AG04450 (cell line): ENCODE measurements around the gene PITPNM1. TPM values are rescaled to one million over a fixed set of nuclear protein-coding genes. Genes with fewer than 3 reads are reported as not detected.
A peak's percentile ranks its signal among the peaks of the same experiment; 100 is the strongest.
"Not testable (repeated sequence)": the region's sequence is repeated elsewhere in the genome, so short reads cannot be mapped to it uniquely, and the experiment has no call there.

Experiments used
- CTCF ChIA-PET: fragments of 300-600, 350-600 bp; formaldehyde crosslinking; extraction: SDS; loops from one replicate; lab custom pipeline; 2022; ENCODE audit warnings: antibody characterized with exemption, inconsistent platforms; lab: Charles Lee
- POLR2A ChIA-PET: fragments of 350-600 bp; formaldehyde crosslinking; extraction: SDS; loops from one replicate; lab custom pipeline; 2021; ENCODE audit warnings: antibody characterized with exemption, inconsistent platforms; lab: Yijun Ruan, JAX
- DNase-seq: peaks from one replicate; pipeline ENCODE4 v3.0.0-alpha.2; 2011; ENCODE audit warnings: low read depth, low spot score
- H3K27ac ChIP-seq: one replicate; pipeline ENCODE4 v1.5.1; 2012; ENCODE audit warnings: low read depth, low read length, control low read depth
- H3K27me3 ChIP-seq: one replicate; pipeline ENCODE4 v1.6.0; 2012; ENCODE audit warnings: low read length; ENCODE audit not compliant: control insufficient read depth, insufficient read depth
- H3K4me3 ChIP-seq: 2 replicates; pipeline ENCODE4 v1.5.1; 2011; ENCODE audit warnings: mild to moderate bottlenecking, low read depth, low read length, control low read depth
- H3K9me3 ChIP-seq: 2 replicates; pipeline ENCODE4 v1.5.1; 2012; ENCODE audit warnings: low read length; ENCODE audit not compliant: control insufficient read depth, insufficient read depth
- CTCF ChIP-seq: IDR thresholded peaks from 2 replicates; pipeline ENCODE4 v1.5.1; 2011; ENCODE audit warnings: low read depth, low read length, control low read depth, inconsistent platforms
- polyA plus RNA-seq: library from polyadenylated mRNA; depleted of rRNA; stranded (reverse); fragments of >200 nt; gene quantifications from 2 replicates; pipeline ENCODE4 v1.2.3, GENCODE V29; 2011

PITPNM1 gene
- polyA plus RNA-seq, 1 experiment: 6.4 TPM

DNA sequence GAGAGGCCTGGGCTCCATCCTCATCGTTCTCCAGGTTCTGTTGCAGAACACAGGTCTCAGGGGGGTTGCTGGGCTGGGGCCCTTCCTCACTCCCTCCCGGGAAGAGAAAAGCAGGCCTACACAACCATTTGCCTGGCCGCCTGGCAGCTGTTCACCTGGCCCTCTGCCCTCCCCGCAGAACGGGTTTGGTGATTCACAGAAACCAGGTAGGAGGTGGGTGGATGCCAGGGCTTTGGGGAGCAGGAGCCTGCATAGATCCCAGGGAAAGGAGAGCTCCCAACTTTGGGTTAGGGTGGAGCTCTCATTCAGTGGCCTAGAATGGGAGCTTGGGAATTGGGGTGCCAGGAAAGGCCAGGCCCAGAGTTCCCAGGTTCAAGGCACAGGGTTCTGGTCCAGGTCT lies 37.1 kb downstream of the PITPNM1 start:
- Histone ChIP-seq H3K4me3 (peak overlapping the region; percentile 70), H3K27ac (no peak overlapping the region), H3K27me3 (no peaks in the 10 kb centered on the region), H3K9me3 (peaks cover 10% of the 10 kb centered on the region; the same call in 1 of the 2 replicates)
- TF ChIP-seq CTCF: no peak
- ChIA-PET POLR2A (interaction anchor here (2.5 kb wide), 1 partner anchor 66 kb away, joined by 11 read pairs; the partner anchor contains the start of gene PPP1CA), CTCF (interaction anchor here (2.8 kb wide), 1 partner anchor 67 kb away, joined by 15 read pairs; the partner anchor contains the start of gene PPP1CA)
- no peak for DNase-seq

- TF ChIP-seq CTCF: no peak
- Histone ChIP-seq H3K9me3 (peaks cover 10% of the 10 kb centered on the region; the same call in 1 of the 2 replicates), H3K27ac (no peak overlapping the region), H3K4me3 (no peak overlapping the region), H3K27me3 (no peaks in the 10 kb centered on the region)
- no peak for DNase-seq
- POLR2A ChIA-PET: interaction anchor here (2.5 kb wide), 1 partner anchor 66 kb away, joined by 11 read pairs; the partner anchor contains the start of gene PPP1CA
- CTCF ChIA-PET: interaction anchor here (2.8 kb wide), 1 partner anchor 66 kb away, joined by 15 read pairs; the partner anchor contains the start of gene PPP1CA
These were observed 38.0 kb downstream of the PITPNM1 start for GRCh38 chr11:67466962-67467771.

DNA sequence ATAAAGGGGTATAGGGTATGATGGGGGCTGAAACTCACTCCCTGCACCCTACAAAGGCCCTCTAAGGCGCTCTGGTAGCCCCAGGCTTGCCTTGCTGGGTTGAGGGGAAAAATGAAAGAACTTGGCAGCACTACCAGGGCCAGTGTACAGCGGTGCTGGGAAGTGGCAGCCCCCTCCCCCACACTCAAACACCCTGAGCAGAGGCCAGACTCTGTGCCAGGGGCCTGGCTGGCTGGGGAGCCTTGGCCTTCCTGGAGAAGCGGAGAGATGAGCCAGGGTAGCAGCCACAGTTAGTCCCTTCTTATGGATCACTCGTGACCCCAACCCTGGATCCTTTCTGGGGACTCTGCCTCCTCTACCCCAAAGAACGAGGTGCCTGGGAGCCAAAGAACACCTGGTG lies 38.8 kb downstream of the PITPNM1 start:
- H3K9me3 ChIP-seq: peaks cover 10% of the 10 kb centered on the region; the same call in 1 of the 2 replicates
- TF ChIP-seq CTCF: no peak
- DNase-seq: no peak
- ChIA-PET POLR2A (no interaction called here), CTCF (no interaction called here)
- H3K4me3 ChIP-seq: no peak overlapping the region
- no peaks in the 10 kb centered on the region for H3K27me3 ChIP-seq
- H3K27ac ChIP-seq: no peak overlapping the region

DNA sequence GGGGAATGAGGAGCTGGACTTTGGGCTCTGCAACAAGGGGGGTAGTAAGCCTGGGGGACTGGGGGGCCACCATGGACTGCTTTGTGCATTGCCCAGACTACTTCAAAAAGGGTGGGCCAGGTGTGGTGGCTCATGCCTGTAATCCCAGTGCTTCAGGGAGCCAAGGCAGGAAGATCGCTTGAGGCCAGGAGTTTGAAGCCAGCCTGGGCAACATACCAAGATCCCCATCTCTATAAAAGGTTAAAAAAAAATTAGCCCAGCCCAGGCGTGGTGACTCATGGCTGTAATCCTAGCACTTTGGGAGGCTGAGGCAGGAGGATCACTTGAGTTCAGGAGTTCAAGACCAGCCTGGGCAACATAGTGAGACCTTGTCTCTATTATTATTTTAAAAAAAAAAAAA lies 39.6 kb downstream of the PITPNM1 start:
- DNase-seq, H3K27ac ChIP-seq, POLR2A ChIA-PET, H3K27me3 ChIP-seq, CTCF ChIA-PET, H3K4me3 ChIP-seq: not testable (repeated sequence)
- H3K9me3 ChIP-seq: peaks cover 10% of the 10 kb centered on the region; the same call in 1 of the 2 replicates

- Histone ChIP-seq H3K27me3 (peaks cover 2% of the 10 kb centered on the region), H3K9me3 (peaks cover 10% of the 10 kb centered on the region; the same call in 1 of the 2 replicates), H3K27ac (no peak overlapping the region), H3K4me3 (peak overlapping the region; percentile 63)
- DNase-seq: no peak
- TF ChIP-seq CTCF: no peak
- ChIA-PET CTCF (no interaction called here), POLR2A (no interaction called here)
These were observed 40.0 kb downstream of the PITPNM1 start for GRCh38 chr11:67465189-67465510.
